Fibroblast of skin of right quadriceps (primary cell): Measurements from ENCODE around the gene WNT9A.
A peak's percentile ranks its signal among the peaks of the same experiment; 100 is the strongest.
"Not testable (repeated sequence)": the region's sequence is repeated elsewhere in the genome, so short reads cannot be mapped to it uniquely, and the experiment has no call there.

Experiments used
- DNase-seq: peaks from one replicate; pipeline ENCODE4 v3.0.0-alpha.2; 2013

WNT9A gene

DNA sequence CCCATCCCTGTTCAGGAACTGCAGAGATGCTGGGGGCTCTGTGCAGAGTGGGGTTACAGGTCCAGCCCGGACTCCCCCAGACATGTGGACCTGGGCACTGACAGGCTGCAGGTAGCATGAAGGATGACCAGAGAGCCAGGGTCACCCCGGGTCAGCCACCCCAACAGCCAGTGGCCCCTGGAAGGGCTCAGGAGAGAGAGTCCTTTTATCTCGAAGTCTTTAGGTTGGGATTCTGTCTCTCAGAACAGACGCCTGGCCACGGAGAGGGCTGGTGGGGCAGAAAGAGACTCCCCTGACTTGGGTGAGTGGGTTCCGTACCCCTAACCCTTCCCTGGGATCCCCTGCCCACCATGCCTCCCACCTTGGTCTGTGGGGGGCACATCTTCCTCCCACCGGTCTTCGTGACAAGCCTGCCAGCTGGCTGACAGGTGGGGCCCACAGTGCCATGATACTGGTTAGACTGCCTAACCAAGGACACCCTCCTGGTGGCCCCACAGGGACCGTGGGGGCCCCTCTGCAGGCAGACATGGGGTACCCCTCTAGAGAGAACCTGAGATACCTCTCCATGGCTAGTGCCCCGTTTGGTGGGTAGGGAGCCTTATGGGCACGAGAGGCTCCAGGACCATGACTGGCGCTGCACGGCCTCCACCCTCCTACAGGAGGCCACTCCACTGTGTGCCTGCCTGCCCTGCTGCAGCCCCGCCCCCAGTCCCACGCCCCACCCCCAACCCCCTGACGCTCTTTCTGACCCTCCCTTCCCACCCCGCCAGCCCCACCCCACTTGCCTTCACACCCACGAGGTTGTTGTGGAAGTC is 24.2 kb downstream of the WNT9A start:
- no peak for DNase-seq

DNA sequence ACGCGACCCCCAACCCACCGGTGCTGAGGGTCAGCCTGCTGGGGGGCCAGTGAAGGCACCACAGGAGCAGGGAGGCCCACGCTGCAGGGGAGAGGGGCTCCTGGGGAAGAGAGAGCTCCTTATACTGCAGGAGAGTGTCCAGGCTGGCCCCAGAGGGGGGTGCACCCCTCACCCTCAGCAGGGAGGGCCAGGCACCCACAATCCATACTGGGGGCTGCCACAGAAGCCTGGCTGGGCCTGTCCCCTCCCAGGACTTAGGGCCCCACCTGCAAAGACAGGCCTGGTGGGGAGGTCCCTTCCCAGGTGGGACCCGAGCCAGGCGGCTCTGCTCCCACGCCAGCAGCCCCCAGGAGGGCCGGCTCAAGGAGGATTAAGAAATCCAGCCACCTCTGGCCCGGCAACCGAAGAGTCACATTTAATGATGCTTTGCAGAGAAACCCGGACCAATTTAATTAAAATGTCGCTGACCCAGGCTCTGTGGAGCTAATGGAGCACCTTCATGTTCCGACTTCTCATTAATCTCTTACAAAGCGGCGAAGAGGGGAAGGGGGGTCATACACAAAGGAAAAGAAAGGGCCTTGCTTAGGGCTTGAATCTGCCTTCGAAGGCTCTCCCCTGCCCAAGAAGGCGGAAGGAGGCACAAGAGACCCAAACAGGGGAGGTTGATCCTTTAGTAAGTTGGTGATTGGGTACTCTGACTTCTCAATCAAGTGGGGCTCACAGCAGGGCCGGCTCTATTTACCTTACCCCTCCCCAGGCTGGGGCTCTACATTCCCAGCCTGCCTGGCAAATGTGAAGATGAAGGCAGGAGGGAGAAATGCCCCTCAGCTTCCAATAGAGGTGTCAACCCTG is 25.0 kb downstream of the WNT9A start:
- no peak for DNase-seq

DNA sequence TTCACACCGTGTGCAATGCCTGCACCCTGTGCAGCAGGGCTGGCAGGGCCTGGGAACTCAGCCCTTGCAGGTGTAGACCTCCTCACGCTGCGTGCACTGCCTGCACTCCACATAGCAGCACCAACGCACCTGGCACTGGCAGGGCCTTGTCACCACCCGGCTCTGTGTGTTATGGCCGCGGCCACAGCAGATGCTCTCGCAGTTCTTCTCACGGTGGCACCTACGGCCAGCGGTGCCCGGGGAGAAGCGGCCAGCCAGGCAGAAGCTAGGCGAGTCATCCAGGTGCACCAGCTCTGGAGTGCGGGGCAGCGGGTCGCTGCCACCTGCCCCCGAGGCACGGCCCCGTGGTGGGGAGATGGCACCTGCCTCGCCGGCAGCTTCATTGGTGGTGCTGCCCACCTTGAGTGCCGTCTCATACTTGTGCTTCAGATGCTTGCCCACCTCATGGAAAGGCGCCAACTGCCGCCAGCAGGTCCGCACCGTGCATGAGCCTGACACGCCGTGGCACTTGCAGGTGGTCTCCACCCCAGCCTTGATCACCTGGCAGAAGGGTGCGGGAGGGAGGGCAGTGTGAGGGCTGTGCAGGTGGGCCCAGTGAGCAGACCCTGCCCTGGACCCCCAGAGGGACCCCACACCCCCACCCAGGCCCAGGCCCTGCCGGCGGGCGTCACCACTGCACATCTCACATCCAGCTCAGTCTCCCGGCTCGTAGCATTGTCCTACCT is 26.1 kb downstream of the WNT9A start:
- DNase-seq: no peak

DNA sequence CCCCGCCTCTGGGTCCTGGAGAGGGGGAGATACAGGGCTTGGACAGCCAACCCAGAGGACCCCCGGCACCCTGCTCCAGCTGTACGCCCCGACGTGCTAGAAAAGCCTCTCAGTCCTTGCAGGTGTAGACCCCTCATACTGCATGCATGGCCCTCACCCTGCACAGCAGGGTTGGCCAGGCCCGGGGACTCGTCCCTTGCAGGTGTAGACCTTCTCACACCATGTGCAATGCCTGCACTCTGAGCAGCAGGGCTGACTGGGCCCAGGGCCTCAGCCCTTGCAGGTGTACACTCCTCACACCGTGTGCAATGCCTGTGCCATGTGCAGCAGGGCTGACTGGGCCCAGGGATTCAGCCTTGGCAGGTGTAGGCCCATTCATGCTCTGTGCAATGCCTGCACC is 26.8 kb downstream of the WNT9A start:
- no peak for DNase-seq

DNA sequence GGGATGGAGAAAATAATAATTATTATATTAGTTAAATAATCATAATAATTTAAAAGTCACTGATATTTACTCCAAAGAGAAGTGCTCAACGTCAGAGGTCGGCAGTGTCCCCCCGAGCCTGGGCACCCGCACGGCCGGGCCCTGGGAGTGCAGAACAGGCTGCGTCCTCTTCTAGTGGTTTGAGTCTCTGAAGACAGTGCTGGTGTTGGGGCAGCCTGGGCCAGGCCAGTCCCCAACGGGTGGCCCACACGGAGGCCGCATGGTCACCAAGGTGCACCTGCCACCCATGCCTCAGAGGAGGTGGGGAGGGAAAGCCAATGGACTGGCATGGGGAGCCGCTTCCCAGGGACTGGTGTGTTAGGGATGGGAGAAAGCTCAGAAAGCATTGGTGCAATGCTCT is 27.3 kb downstream of the WNT9A start:
- DNase-seq: no peak

DNA sequence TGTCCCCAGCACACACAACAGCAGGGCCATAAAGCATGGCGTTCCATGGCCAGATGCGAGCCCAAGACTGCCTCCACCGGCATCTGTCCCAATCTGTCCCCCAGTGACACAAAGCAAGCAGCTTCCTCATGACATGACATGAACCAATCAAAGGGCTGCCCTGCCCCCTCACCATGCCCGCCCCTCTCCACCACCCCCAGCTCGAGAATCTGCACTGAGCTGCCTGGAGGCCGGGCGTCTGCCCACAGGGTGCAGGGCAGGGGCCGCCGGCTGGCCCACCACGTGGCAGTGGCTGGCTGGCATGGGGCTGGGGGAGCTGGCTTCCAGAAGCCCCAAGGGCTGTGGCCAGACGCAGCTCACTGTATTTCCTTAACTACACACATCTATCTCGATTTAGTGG is 27.8 kb downstream of the WNT9A start:
- DNase-seq: no peak

DNA sequence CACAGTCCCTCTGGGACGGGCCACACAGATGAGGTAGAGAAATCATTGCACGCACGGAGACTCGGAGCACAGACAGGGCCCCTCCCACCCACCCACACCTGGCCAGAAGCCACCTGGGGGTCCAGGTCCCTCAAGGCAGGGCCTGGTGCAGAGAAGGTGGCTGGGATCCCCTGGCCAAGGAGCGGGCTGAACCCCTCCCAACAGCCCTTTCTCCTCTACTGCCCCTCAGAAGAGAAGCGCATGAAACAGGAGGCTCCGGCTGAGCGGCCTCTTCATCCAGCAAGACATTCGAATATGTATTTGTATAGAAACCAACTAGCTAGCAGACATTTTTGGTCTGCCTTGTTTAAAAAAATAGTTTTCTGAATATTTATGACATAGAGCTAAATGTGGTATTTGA is 29.0 kb downstream of the WNT9A start:
- no peak for DNase-seq

DNA sequence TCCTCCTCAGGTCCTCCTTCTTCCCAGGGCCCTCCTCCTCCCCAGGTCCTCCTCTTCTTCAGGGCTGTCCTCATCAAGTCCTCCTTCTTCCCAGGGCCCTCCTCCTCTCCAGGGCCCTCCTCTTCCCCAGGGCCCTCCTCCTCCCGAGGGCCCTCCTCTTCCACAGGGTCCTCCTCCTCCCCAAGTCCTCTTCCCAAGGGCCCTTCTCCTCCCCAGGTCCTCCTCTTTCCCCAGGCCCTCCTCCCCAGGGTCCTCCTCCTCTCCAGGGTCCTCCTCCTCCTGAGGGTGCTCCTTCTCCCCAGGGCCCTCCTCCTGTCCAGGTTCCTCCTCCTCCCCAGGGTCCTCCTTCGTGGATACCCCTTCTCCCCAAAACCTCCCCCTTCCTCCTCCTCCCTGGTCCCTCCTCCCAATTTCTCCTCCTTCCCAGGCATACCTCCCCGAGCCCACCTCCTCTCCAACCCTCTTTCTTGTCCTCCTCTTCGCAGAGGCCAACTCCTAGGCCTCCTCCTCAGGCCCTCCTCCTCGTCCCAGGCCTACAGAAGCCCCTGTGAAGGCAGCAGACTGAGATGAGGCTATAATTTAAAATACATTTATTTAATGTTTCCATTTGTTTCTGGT is 29.5 kb downstream of the WNT9A start:
- no peak for DNase-seq

DNA sequence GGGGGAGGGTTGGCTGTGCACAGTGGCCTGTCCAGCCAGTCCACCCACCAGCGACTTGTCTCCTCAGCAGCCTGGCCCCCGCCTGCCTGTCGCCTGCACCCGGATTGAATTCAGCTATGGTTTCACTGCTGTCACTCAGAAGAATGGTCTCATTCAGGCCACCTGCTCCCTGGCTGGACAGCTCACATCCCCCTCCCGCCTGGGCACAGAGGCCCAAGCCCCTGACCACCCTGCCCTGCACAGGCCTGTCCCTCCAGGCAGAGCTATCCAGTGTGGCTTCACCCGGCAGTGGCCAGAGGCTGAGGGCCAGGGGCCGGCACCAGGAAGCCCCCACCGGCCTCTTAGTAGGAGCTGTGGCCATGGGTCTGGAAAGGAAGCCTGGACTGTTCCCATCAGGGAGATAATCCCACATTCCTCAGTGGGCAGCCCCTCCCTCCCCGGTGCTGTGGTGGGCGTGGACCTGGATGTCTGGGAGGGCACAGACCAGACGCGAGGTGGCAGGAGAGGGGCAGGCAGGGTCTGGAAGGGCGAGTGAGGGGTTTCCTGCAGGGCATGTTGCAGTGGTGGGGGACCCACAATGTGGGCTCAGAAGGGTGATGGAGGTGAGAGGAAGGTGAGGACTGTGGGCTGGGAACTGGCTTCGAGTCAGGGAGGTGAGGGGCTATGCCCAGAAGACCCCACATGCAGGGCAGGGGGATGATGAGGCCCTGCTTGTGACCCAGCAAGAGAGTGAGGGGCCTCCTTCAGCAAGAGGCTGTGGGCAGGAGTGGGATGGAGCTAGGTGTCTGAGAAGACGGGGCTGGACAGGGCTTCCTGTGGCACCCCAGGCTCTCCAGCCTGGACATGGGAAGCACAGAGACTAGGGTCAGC is 30.4 kb downstream of the WNT9A start:
- DNase-seq: no peak

DNA sequence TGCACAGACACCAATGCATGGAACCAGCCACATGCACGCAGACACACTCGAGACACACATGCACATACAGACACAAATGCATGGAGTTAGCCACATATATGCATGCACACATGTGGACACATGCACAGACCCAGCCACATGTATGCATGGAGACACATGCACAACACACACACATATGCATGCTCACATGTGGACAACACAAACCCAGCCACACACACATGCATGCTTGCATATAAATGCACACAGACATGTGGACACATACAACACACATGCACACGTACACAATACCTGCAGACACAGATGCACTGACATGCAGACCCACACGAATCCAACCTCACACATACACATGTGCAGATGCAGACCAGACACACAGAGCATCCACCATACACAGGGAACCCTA is 31.1 kb downstream of the WNT9A start:
- no peak for DNase-seq

DNA sequence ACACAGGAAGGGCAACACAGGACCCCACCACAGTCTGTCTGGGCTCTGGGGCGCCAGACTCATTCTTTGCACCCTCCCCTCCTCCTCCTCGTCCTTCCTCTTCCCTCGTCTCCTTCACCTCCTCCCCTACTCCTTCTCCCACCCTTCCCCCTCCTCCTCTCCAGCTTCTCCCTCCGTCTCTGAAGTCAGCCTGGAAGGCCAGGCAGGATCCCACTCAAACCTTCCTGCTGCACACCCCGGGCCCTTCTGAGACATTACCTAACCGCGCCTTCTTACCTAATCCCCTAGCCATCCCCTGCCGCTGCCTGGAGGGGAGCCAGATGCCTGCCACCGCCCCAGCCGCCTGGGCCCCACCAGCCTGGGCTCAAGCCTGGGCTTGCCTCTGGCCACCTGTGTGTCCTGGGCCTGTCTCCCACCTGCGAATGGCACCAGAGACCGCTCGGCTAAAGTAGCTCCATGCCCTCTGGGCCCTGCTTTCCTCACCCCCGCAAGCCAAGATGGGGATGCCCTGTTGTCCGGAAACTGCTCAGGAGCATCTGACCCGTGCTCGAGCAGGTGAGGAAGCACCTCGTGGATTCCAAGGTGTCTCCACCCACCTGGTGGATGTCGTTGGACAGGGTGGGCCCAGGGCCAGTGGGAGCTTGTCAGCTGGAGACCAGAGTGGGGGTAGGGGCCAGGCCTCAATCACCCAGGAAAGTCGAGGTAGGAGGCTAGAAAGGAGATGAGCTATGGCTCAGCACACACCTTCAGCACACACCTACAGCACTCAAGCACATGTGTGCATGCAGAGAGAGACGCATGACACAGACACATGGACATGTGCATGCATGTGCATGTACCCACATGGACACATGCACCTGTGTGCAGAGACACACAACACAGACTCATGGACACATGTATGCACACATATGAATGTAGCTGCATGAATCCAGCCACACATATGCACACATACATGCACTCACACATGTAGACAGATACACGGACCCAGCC is 31.9 kb downstream of the WNT9A start:
- no peak for DNase-seq

DNA sequence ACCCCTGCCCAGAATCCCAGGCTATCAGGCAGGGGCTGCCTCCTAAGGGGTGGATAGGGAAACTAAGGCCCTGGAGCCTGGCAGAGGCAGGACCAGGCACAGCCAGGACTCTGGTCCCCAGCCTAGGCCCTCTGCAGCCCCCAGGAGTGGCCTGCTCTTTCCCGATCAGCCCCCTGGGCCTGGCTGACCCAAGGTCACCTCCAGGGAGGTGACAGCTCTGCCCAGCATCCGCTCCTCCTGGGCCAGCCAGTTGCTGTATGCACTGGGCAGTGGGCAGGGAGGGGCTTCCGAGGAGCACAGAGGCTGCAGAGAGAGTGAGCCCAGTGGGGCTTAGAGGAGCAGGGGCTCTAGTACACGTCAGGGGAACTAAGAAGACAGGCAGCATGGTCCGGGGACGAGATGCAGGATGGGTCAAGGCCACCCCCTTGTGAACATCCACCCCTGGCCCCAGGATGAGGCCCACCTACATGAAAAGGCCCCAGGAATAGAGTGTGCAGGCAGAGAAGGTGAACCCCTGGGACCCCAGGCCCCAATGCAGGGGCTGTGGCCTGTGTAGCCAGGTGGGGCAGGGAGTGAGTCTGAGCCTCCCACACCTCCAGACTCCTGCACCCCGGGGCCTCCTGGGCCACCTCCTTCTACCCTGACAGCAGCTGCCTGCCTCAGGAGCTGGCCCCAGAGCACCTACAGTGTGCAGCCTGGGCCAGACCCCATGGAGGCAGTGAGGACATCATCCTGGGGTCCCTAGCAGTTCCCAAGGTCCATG is 32.8 kb downstream of the WNT9A start:
- DNase-seq: no peak

DNA sequence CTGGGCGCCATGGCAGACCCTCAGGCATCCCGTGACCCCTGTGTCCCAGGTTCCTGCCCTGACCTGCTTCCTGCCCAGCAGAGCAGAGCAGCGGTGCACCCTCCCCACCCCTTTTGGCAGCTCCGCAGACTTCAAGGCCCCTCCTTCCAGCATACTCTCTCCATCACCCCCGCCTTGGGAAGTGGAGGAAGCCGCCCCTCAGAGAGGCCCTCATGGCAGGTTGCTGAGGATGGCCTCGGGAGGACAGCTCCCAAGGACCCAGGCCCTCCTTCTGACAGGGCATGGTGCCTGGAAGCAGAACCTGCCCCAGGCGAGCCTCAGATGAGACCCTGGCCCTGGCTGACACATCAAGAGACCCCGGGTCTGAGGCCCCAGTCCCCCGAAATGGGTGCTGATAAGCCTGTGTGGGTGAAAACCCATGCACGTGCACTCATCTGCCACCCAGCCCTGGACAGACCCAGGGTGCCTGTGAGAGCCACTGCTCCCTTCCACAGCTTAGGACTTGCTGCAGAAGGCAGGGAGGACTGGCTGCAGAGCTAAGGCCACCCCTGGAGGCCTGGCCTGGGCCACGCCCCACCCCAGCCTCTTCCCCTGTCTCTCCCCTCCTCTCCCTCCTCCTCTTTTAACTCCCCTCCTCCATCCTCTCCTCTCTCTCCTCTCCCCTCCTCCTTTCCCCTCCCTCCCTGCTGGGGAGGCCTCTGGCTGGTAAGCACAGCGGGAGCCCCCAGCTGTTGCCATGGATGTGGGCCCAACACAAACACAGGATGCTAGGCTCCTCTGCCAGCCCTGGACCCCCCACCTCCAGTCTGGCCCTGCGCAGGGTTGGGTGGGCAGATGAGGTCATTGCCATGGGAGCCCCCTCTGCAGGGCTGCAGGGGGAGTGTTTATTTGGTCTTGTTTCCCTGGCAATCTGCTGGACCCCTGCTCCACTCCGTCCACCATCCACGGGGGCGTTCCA is 33.7 kb downstream of the WNT9A start:
- peak; percentile 29 for DNase-seq

DNA sequence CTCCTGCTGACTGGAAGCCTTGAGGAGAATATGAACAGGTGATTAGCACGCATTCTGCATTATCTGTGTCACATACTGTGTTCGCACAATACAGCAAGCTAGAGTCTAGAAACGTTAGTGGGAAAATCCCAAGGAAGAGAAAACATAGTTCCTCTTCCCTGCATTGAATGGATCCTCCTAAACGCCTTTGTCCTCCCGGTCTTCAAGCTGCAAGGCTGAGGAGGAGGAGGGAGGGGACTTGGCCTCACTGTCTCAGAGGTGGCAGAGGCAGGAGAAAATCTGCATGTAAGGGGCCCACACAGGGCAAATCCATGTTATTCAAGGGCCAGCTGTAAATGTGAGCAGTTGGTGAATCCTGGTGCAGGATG is 34.4 kb downstream of the WNT9A start:
- no peak for DNase-seq

DNA sequence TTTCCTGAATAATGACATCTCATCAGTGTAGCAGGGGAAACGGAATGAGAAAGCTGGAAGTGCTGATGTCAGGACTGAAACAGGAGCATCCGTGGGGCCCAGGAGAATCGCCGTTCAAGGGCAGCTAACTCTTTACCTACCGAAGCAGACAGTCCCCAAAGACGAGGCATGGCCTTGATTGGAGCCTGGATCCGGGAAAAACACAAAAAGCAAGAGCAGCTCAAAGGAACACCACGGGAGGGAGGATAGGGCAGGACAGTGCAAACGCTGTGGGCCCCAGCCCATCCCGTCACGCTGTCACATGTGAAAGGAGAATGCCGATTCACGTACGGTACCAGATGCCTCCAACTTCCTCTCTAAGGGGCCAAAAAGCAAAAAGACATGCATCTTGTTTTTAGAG is 34.9 kb downstream of the WNT9A start:
- DNase-seq: no peak

DNA sequence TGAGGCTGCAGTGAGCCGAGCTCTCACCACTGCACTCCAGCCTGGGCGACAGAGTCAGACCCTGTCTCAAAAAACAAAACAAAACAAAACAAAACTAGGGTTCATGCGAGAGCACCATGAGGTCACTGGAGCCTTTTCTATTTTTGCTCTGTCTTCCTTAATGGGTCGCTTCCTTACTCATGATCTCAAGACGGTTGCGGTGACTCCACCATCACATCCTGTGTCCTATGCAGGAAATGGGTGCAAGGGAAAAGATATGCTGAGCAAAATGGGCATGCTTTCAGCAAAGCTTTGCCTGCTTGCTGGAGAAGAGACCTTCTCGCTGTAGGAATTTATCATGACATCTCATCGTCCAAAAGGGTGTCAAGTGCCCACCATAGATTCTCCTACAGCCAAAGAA is 36.4 kb downstream of the WNT9A start:
- DNase-seq: no peak

DNA sequence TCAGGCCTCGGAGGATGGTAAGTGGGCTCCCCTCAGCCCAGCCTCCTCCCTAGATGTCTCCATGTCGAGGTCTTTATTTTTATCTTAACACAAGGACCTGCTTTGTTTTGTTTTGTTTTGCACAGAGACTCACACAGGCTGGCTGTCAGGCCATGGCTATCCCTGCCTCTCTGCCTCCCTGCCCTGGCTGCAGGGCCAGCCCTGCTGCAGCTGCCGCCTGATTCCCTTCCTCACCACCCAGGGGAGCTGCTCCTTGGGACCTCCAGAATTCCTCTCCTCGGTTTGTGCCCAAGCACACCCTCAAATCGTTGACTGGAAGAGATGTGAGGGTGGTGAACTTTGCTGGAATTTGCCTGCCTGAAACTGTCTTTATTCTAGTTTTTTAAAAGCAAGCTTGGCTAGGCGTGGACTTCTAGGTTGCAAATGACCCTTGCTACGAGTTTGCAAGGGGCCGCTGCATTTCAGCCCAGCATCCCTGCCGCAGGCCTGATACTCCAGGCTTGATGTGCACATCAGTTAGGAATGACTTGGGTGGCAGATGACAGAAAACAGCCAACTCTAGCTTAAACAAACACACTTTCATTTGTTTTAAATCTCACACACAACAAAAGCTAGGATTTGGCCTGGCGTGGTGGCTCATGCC is 37.1 kb downstream of the WNT9A start:
- no peak for DNase-seq

DNA sequence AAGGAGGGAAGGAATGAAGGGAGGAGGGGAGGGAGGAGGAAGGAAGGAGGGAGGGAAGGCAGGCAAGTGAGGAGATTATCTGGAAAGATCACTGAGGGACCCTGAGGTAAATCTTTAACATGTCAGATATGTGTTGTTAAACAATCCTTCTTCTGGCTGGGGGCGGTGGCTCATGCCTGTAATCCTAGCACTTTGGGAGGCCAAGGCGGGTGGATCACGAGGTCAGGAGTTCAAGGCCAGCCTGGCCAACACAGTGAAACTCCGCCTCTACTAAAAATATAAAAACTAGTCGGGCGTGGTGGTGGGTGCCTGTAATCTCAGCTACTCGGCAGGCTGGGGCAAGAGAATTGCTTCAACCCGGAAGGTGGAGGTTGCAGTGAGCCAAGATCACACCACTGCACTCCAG is 37.8 kb downstream of the WNT9A start:
- not testable (repeated sequence) for DNase-seq
